KMS-11 (cell line): ENCODE measurements around the gene STN1.

Experiments used
- H2AFZ ChIP-seq: fragments of 200-600 bp; sonication (generic); 2 replicates; pipeline ENCODE4 v1.6.1; 2016; ENCODE audit warnings: antibody characterized with exemption, mixed run types, low read depth
- H3K27ac ChIP-seq: fragments of 200-600 bp; sonication (generic); 2 replicates; pipeline ENCODE4 v1.6.1; 2016; ENCODE audit warnings: mild to moderate bottlenecking, mixed run types
- H3K27me3 ChIP-seq: fragments of 200-600 bp; sonication (generic); 2 replicates; pipeline ENCODE4 v1.6.1; 2017; ENCODE audit warnings: mild to moderate bottlenecking, low read depth, mixed run types, moderate library complexity; ENCODE audit not compliant: insufficient read depth
- H3K36me3 ChIP-seq: fragments of 200-600 bp; sonication (generic); 2 replicates; pipeline ENCODE4 v1.6.1; 2017; ENCODE audit warnings: mild to moderate bottlenecking, mixed run types; ENCODE audit not compliant: insufficient read depth
- H3K4me1 ChIP-seq: fragments of 200-600 bp; sonication (generic); 2 replicates; pipeline ENCODE4 v1.6.1; 2016; ENCODE audit warnings: mild to moderate bottlenecking, low read depth, mixed run types; ENCODE audit not compliant: poor library complexity, severe bottlenecking
- H3K4me2 ChIP-seq: fragments of 200-600 bp; sonication (generic); 2 replicates; pipeline ENCODE4 v1.7.0; 2016; ENCODE audit warnings: mild to moderate bottlenecking, mixed run types
- H3K4me3 ChIP-seq: fragments of 200-600 bp; sonication (generic); IDR thresholded peaks from 2 replicates; pipeline ENCODE4 v1.6.1; 2017; ENCODE audit warnings: low read depth, low read length, mixed read lengths; ENCODE audit not compliant: insufficient read depth
- H3K79me2 ChIP-seq: fragments of 200-600 bp; sonication (generic); 2 replicates; pipeline ENCODE4 v1.6.1; 2016; ENCODE audit warnings: low read depth, mixed run types; ENCODE audit not compliant: insufficient read depth
- H3K9ac ChIP-seq: fragments of 200-600 bp; sonication (generic); 2 replicates; pipeline ENCODE4 v1.6.1; 2016; ENCODE audit warnings: mild to moderate bottlenecking, mixed run types
- H4K20me1 ChIP-seq: fragments of 200-600 bp; sonication (generic); 2 replicates; pipeline ENCODE4 v1.6.1; 2016; ENCODE audit warnings: mild to moderate bottlenecking, mixed run types; ENCODE audit not compliant: insufficient read depth
- CTCF ChIP-seq: fragments of 200-600 bp; sonication (generic); conservative IDR thresholded peaks from 2 replicates; pipeline ENCODE4 v1.6.1; 2017; ENCODE audit warnings: low read depth, mild to moderate bottlenecking, antibody characterized with exemption, low read length, moderate library complexity, mixed read lengths

Gene STN1

GRCh38 chr10:103897241-103897774 is 20.7 kb downstream of the STN1 start:
- no peak overlapping the region for H3K4me3 ChIP-seq
- no peak overlapping the region for H3K27ac ChIP-seq
- H3K36me3 ChIP-seq, result no peaks in the 10 kb centered on the region
- no peaks in the 10 kb centered on the region for H3K27me3 ChIP-seq
- no peaks in the 10 kb centered on the region for H3K79me2 ChIP-seq
- H3K4me2 ChIP-seq, result no peak overlapping the region
- no peak for TF ChIP-seq CTCF
- no peak overlapping the region for H2AFZ ChIP-seq
- H3K9ac ChIP-seq, result no peak overlapping the region
- H4K20me1 ChIP-seq, result no peaks in the 10 kb centered on the region
- H3K4me1 ChIP-seq, result peaks cover 21% of the 10 kb centered on the region

- H4K20me1 ChIP-seq, result no peaks in the 10 kb centered on the region
- no peak overlapping the region for H3K27ac ChIP-seq
- no peak for TF ChIP-seq CTCF
- H3K9ac ChIP-seq, result no peak overlapping the region
- no peaks in the 10 kb centered on the region for H3K27me3 ChIP-seq
- H3K4me1 ChIP-seq, result peaks cover 25% of the 10 kb centered on the region
- H2AFZ ChIP-seq, result no peak overlapping the region
- no peak overlapping the region for H3K4me2 ChIP-seq
- H3K79me2 ChIP-seq, result no peaks in the 10 kb centered on the region
- H3K4me3 ChIP-seq, result no peak overlapping the region
- H3K36me3 ChIP-seq, result no peaks in the 10 kb centered on the region
Observed at GRCh38 chr10:103896225-103896624, 21.8 kb downstream of the STN1 start.

- H3K36me3 ChIP-seq, result no peaks in the 10 kb centered on the region
- no peak overlapping the region for H2AFZ ChIP-seq
- no peak overlapping the region for H3K4me3 ChIP-seq
- no peaks in the 10 kb centered on the region for H4K20me1 ChIP-seq
- TF ChIP-seq CTCF, result no peak
- no peaks in the 10 kb centered on the region for H3K27me3 ChIP-seq
- H3K9ac ChIP-seq, result no peak overlapping the region
- peak overlapping the region; percentile 59; the same call in 1 of the 2 replicates for H3K4me2 ChIP-seq
- H3K27ac ChIP-seq, result peak overlapping the region; percentile 59; the same call in 1 of the 2 replicates
- H3K79me2 ChIP-seq, result no peaks in the 10 kb centered on the region
- H3K4me1 ChIP-seq, result peaks cover 25% of the 10 kb centered on the region
Observed at GRCh38 chr10:103895411-103896186, 22.4 kb downstream of the STN1 start.

GRCh38 chr10:103894441-103894864 is 23.5 kb downstream of the STN1 start:
- no peak overlapping the region for H3K4me3 ChIP-seq
- peaks cover 25% of the 10 kb centered on the region for H3K4me1 ChIP-seq
- H2AFZ ChIP-seq, result peak overlapping the region; percentile 45
- H3K9ac ChIP-seq, result peak overlapping the region; percentile 14; the same call in 1 of the 2 replicates
- no peaks in the 10 kb centered on the region for H4K20me1 ChIP-seq
- H3K79me2 ChIP-seq, result no peaks in the 10 kb centered on the region
- H3K36me3 ChIP-seq, result no peaks in the 10 kb centered on the region
- H3K27me3 ChIP-seq, result no peaks in the 10 kb centered on the region
- peak overlapping the region; percentile 59 for H3K27ac ChIP-seq
- no peak for TF ChIP-seq CTCF
- peak overlapping the region; percentile 59 for H3K4me2 ChIP-seq
